HG03064 (cell line): Measurements from ENCODE around the gene NXPH1.

Experiments
- ATAC-seq: cut with Tn5 transposase; IDR thresholded peaks from one replicate; pipeline ENCODE4 v1.9.1; 2021; ENCODE audit warnings: low read depth; ENCODE audit not compliant: unreplicated experiment

Gene NXPH1

DNA sequence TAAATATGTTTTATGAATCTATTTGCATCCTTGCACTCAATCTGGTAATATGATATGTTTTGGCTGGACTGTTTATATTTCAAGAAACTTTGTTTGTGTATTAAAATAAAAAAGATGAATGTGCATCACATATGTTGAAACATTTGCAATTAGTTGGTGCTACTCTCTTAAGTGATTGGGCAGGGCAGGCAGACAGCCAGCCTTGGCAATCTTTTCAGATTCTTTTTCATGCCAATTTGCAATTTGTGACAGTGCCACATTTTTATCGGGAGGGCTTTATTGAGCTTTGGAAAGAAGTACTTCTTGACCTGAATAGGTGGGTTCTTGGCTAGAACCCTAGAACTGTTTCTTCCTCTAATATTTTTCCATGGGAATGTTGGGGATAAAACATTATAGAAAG lies 152.2 kb downstream of the NXPH1 start:
- ATAC-seq: no peak

DNA sequence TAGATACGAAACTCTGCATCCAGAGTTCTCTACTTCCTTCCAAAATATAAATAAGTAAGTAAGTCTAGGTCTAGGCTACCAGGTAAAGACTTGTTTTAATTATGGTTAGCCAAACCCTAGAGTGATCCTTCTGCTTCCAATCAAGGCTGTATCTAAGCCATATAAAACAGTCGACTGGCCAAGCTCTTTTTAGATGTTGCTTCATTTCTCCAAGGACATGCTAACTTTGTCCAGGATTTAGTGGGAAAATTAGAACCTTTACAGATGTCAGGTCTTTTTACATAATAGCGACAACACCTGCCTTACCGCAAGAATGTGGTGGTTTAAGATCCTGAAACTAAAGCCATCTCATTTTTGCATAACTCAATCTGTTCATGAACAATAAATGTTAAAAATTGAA lies 156.8 kb downstream of the NXPH1 start:
- ATAC-seq: no peak

DNA sequence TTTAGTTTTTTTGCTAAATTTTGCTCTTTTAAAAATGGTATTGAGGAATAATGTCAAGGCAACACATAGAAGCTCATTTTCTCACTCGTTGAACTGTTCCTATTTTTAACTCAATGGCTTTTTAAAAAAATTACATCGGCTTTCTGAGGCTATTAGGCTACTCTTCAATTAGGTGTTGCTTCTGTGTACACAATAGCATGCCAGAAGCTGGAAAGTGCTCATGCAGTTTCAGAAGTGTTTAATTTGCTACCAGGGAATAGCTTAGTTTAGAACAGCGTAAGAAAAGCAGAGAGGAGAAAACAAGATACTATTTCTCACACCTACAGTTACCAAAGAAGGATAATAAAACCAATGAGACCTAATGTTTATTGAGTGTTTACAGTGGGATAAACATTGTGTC lies 157.4 kb downstream of the NXPH1 start:
- no peak for ATAC-seq

DNA sequence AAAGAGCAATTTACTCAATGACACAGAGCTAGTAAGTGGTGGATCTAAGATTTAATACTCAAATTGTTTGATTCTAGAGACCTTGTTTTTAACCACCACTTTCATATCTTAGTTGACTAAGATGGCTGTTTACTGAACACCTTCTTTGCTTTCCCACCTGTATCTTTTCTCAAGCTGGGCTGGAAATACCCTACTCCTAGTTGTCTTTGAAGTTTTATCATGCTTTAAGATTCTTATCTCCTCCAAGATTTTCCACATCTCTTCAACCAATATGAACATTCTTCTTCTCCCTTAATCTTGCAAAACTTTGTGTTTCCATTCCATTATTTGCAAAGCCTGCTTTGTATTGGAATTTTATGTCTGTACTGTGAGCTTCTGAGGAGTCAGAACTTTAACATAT lies 157.9 kb downstream of the NXPH1 start:
- ATAC-seq: no peak

DNA sequence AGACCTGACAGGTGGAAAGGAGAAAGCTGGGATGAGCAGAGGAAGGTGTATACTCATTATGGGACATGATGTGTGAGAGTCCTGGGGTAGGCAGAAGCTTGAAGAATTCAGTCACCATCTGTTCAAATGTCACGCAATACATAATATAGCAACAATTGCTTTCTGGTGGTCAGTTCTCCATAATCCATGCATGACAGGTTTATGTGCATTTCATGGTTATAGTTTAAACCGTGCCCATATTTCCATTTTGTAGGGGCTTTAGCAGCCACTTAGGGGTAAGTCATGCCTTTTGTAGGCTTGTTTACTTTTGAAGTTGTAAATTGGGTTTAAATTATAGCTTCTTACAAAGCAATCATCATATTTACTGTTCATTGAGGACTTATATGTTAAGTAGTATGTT lies 158.8 kb downstream of the NXPH1 start:
- no peak for ATAC-seq

DNA sequence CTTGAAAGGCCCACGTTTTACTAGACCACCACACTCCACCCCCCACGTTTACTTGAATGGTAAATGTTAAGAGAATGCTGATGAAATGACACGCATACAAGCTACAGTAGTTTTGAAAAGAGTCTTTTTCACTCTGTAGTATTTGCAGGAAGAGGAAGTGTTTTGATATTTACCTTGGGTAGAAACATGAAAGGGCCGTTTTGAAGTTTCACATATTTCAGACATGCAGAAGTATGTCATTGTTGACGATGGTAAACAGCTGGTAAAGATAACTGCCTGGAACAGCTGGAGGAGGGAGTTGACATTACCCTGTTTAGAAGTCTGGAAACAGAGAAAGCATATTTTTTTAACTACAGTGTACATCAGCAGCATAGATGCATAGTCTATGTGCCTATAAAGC lies 160.7 kb downstream of the NXPH1 start:
- ATAC-seq: no peak

DNA sequence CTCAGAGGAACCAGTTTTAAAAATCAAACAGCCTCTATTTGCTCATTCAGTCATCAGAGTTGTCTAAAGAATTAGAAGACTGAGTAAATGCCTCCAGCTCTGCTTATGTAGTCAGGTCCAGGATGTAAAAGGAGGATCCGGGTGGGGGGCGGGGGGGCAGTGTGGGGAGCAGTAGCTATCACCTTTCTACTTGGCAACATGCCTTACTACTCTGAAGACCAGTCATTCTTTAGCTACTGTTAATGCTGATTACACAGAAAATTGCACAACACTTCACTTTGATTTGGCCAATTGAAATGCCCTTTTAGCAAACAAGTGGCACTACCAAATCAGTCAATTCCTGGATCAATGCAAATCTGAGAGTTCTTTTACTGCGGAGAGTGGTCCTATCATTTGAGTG lies 164.2 kb downstream of the NXPH1 start:
- ATAC-seq: no peak

DNA sequence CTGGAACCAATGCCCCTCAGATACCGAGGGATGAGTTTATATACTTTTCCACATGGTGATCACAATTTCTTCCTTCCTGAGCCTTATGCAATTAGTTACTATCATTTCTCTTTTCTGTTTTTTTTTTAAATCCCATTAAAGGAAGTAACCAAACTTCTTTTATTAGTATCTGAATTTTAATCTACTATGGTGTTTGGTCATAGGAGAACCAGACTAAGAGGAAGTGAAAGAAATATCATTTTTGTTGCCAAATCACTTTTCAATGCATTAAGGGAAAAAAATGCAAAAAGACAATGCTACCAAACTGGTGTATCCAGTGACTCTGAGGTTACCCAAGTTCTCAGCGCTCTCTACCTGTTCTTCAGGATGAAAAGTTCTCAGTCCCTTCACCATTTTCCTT lies 167.7 kb downstream of the NXPH1 start:
- ATAC-seq: no peak

DNA sequence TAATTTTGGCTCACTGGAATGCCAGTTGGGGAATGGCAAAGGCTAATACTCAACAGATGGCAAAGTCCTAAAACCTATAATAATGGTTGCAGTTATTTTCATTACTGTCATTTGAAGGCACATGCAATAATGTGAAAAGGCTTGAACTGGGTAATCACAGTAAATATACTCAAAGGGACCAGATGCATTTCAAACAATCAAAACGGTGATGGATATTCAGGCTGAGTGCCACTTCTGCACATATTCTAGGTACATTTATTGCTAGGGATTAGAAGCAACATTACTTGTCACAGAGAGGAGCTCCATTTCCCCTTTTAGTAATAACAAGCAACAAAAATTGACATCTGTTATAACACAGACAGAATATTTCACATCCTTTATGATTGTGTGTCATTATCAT lies 171.8 kb downstream of the NXPH1 start:
- ATAC-seq: no peak

DNA sequence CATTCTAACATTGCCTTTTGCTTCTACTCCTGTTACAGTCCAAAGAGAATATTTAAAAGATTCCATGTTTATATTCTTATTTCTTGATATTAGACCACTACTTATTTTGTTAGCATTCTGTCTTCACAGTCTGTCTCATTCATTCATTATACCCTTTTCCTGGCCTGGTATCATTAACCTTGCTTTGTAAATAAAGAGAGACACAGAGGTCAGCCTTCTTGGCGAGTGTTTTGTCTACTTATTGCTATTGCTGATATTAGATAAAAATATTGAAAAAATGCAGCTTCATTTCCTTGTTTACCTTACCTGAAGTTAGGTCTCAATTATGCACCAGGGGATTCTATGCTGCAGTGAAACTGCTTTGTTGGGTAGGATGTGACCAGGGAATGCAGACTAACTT lies 179.2 kb downstream of the NXPH1 start:
- no peak for ATAC-seq

DNA sequence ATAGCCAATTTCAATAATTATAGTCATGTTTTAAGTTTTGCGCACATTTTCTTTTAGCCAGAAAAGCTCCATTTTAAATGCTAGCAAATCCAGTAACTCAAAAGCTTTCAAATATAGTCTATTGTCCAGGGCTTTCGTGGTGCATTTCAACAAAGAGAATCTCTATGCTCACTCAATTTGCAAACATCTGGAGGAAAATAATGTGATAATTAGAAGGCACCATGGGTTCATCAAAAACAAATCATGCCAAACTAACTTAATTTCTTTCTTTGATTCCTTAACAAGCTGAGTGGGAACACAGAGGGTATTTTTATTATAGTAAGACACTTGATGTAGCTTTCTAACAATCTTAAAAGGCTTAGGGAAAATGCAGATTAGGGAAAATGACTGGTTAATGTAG lies 179.8 kb downstream of the NXPH1 start:
- ATAC-seq: no peak

DNA sequence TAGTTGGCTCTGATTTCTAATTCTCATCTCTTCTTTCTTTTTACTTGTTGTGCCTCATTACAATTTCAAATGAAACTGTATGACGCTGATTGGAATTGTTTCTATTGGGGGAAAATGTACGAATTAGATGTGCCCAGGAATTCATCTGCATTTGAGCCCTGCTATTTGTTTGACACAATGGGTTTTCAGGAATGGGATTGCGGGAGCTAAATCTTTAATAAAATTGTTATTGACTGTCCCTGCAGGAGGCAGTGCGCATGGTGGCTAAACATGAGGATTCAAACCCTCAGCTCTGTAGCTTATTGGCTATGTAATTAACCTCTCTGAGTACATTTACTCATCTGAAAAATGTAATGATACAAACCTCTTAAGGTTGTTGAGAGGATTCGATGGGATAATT lies 181.6 kb downstream of the NXPH1 start:
- no peak for ATAC-seq

DNA sequence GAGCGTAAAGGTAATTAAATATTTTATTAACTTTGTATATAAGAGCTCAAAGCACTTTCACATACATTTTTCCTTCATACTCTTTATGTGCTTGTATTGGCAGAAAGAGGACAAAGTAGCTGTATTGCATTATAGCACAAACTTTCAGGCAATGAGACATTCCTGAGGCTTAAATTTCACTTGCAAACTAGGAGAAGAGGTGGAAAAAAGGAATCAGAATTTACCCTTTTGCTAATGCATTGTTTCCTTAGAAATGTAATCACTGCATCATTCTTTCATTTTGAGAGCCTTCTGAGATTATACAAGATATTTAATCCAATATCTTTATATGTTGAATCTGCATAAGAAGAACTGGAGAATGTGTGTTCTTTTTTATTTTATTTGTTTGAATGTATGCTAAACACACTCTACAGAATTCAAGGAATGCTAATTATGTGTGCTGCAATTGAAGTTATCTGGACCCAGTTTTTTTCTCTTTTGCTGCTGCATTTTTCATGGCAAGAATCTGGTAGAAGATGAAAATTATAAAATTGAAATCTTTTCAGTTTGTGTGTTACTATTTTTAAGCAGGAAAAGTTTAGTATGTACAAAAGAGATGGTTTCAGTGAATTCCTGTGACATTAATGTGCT lies 185.1 kb downstream of the NXPH1 start:
- no peak for ATAC-seq

DNA sequence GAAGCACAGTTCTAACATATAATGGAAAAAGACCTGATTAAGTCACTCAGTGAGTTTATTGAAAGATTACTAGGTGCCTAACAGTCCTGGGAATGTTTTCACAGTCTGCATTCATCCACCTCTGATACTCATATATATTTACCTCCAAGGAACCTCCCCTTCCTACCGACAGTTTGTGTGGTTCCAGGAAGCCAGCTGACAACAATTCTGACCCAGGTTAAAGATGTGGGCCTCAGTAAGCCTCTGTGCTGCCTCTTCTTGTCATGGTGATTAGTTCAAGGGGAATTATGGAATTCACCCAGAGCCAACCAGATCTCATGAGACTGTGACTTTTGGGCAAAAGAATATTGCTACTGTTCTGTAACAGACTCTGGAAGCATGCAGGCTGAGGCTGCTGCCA lies 186.8 kb downstream of the NXPH1 start:
- ATAC-seq: no peak

DNA sequence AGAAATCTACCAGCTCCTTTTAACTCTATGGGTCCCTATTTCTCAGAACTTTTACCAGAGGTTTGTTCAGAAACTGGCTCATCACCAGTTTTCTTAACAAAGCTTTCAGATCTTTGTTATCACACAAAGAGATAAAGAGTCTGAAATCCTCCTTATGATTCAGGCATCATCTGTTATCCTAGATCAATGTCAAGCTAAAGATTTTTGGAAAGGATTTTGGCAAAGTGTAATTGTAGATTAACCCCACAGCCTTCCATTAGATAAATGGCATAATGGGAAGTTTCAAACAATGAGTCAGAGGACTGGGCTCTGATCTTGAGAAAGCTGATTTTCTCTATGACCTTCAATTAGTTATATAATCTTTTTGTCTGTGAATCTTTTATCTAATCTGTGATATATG lies 192.2 kb downstream of the NXPH1 start:
- no peak for ATAC-seq

DNA sequence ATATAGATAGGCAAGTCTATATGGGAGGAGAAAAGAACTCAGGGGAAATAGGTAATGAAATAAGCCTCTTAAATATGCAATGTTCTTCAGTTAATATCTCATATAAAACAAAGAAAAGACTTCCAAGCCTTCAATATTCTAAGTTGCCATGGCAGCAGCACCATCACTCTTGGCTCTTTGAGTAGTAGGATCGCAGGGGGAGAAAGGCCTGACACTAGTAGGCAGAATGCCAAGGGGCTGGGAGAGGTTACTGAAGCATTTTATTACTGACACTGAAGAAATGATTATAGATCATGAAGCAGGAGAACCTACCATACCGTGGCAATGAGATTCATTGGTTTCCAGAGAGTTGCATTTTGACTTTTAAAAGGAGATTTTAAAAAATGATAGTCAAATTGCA lies 193.9 kb downstream of the NXPH1 start:
- ATAC-seq: no peak

DNA sequence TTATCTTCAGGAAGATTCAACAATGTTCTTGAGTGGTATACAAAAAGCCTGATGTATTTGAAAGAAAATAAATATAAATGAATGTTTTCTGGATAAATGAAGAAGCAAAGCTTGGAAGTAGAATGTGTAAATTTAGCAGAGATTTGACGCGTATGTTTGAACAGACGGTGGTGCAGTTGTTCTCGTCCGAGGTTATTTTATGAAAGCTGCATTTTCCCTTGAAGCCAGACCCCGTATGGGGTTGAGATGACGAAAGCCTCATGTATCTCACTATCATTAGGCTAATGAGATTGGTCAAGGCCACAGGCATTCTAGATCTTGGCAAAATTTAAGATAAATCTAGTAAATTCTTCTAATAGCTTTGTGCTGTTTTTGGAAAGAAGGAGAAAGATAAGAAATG lies 195.2 kb downstream of the NXPH1 start:
- no peak for ATAC-seq

DNA sequence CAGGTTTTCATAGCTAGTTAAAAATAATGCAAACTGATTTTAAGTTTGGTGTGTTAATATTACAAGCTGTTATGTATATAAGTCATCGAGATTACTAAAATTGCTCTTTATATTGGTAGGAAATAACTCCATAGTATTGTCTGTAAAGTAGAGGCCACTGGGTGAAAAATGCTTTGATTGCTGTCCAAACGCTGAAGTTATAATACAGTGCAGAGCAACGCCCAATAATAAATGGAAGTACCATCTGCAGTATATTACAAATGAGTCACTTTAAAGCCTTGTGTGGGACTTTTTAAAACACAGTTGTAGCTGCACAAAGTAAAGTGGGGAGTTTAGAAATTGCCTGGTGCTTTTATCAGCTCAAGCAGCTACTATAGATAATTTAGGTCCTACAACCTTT lies 196.1 kb downstream of the NXPH1 start:
- ATAC-seq: no peak

DNA sequence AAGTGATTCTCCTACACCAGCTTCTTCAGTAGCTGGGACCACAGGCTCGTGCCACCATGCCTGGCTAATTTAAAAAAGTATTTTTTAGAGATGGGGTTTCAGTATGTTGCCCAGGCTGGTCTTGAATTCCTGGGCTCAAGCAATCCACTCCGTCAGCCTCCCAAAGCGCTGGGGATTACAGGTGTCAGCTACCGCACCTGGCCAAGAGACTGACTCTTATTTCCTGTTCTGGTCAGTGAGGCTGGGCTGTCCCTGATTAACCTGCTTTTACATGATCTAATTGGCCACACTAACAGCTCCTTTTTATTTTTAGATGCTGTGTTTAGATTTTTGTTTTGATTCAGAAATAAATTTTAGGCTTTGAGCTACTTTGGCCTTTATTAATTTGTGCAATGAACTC lies 203.9 kb downstream of the NXPH1 start:
- no peak for ATAC-seq

DNA sequence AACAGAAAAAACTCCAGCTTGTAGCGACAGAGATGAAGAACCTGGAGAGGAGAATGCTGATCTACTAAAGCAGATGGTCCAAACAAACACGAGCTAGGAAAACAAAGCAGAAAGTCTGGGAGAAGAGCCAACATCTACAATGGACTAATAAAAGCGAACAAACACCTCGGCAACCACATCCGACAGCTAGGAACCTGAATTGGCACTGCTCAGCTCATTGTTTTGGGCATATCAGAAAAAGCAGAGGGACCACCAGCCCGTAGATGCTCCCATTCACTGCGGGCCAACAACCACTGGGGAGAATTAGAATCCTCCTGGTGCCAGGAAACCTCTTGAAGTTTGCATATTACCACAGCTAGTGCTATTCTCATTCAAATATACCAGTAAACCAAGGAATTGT lies 204.7 kb downstream of the NXPH1 start:
- no peak for ATAC-seq

DNA sequence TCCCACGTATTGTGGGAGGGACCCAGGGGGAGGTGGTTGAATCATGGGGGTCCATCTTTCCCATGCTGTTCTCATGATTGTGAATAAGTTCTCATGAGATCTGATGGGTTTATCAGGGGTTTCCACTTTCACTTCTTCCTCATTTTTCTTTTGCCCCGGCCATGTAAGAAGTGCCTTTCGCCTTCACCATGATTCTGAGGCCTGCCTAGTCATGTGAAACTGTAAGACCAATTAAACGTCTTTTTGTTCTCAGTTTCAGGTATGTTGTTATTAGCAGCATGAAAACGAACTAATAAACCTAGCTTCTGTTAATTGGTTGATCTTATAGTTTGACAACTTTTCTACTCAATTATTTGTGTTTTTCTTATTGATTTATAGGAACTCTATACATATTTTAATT lies 206.3 kb downstream of the NXPH1 start:
- ATAC-seq: no peak

DNA sequence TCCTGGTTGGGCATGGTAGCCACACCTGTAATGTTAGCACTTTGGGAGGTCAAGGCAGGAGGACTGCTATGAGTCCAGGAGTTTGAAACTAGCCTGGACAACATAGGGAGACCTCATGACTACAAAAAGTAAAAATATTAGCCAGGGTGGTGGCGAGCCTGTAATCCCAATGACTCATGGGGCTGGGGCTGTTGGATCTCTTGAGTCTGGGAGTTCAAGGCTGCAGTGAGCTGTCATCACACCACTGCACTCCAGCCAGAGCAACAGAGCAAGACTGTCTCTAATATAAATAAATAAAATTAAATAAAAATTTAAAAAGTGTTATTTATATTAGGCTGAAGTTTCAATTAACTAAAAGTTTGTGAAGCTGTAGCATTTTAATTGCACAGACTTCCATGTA lies 207.3 kb downstream of the NXPH1 start:
- no peak for ATAC-seq
